ENCODE data around the gene BANF2. TPM values are rescaled to one million over a fixed set of nuclear protein-coding genes. Genes with fewer than 3 reads are reported as not detected.

Gene BANF2
- total and polyA plus RNA-seq, 4 donors = not detected

DNA sequence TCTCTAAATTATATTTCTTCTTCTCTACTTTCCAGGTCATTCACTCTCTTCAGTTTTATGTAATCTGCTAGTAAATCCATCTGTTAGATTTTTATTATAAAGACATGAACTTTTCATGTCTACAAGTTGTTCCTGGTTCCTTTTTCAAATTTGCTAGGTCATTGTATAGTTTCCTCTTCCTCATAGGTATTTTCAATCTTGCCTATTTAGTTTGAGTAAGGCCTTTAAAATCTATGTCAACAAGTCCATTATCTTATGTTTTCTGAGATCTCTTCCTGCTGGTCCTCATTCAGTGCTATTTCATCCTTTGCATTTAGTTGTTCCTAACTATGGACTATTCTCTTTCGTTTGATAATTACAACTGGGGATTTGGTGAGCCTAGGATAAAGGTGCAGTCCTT is 28.8 kb upstream of the BANF2 start:
- TF ChIP-seq EGR1 (IDR thresholded peaks at IDR 0.05; ENCODE audit: low read depth in 2 of 2) = no peak
- TF ChIP-seq YY1 (IDR thresholded peaks at IDR 0.05) = no peak
- TF ChIP-seq HNF4G (IDR thresholded peaks at IDR 0.05) = no peak
- no peak for TF ChIP-seq HNF4A (conservative IDR thresholded peaks at IDR 0.05)
- TF ChIP-seq REST (IDR thresholded peaks at IDR 0.05) = no peak
- no peak for TF ChIP-seq SP1 (IDR thresholded peaks at IDR 0.05)
- no peak for TF ChIP-seq NR2F2 (IDR thresholded peaks at IDR 0.05)
- TF ChIP-seq FOXA2 (IDR thresholded peaks at IDR 0.05) = no peak
- TF ChIP-seq FOXA1 (IDR thresholded peaks at IDR 0.05) = no peak
- TF ChIP-seq, protein P1, sequence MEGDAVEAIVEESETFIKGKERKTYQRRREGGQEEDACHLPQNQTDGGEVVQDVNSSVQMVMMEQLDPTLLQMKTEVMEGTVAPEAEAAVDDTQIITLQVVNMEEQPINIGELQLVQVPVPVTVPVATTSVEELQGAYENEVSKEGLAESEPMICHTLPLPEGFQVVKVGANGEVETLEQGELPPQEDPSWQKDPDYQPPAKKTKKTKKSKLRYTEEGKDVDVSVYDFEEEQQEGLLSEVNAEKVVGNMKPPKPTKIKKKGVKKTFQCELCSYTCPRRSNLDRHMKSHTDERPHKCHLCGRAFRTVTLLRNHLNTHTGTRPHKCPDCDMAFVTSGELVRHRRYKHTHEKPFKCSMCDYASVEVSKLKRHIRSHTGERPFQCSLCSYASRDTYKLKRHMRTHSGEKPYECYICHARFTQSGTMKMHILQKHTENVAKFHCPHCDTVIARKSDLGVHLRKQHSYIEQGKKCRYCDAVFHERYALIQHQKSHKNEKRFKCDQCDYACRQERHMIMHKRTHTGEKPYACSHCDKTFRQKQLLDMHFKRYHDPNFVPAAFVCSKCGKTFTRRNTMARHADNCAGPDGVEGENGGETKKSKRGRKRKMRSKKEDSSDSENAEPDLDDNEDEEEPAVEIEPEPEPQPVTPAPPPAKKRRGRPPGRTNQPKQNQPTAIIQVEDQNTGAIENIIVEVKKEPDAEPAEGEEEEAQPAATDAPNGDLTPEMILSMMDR (IDR thresholded peaks at IDR 0.05; ENCODE audit: low read depth, low read length, missing input control) = no peak
- no peak for TF ChIP-seq MAX (IDR thresholded peaks at IDR 0.05)
- TF ChIP-seq RAD21 (IDR thresholded peaks at IDR 0.05) = no peak
- no peak for TF ChIP-seq GABPA (IDR thresholded peaks at IDR 0.05 in 1 of 2, conservative IDR thresholded peaks at IDR 0.05 in 1 of 2)
- TF ChIP-seq, protein P2, sequence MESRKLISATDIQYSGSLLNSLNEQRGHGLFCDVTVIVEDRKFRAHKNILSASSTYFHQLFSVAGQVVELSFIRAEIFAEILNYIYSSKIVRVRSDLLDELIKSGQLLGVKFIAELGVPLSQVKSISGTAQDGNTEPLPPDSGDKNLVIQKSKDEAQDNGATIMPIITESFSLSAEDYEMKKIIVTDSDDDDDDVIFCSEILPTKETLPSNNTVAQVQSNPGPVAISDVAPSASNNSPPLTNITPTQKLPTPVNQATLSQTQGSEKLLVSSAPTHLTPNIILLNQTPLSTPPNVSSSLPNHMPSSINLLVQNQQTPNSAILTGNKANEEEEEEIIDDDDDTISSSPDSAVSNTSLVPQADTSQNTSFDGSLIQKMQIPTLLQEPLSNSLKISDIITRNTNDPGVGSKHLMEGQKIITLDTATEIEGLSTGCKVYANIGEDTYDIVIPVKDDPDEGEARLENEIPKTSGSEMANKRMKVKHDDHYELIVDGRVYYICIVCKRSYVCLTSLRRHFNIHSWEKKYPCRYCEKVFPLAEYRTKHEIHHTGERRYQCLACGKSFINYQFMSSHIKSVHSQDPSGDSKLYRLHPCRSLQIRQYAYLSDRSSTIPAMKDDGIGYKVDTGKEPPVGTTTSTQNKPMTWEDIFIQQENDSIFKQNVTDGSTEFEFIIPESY (IDR thresholded peaks at IDR 0.05) = no peak
- no peak for TF ChIP-seq JUND (IDR thresholded peaks at IDR 0.05)
- no peak for TF ChIP-seq ATF3 (IDR thresholded peaks at IDR 0.05)
- no peak for TF ChIP-seq TAF1 (conservative IDR thresholded peaks at IDR 0.05)
- no peak overlapping the region for H3K9ac ChIP-seq (ENCODE audit: low read depth in 1 of 2, low read length in 2 of 2)
- WGBS = 86% methylated on average over 1 of the region's 1 CpG
- H3K4me3 ChIP-seq (ENCODE audit: low read depth in 1 of 3, low read length in 3 of 3) = no peak overlapping the region
- H3K27ac ChIP-seq (ENCODE audit: low read depth in 1 of 2, low read length in 2 of 2) = no peak overlapping the region
- no peaks in the 10 kb centered on the region for H3K27me3 ChIP-seq (ENCODE audit: control insufficient read depth in 4 of 4, insufficient read depth in 4 of 4, low read length in 3 of 4)
- peaks cover 7 to 34% (median 22%) of the 10 kb centered on the region in 4 donors for H3K4me1 ChIP-seq (ENCODE audit: control insufficient read depth in 4 of 4, insufficient read depth in 4 of 4, low read length in 3 of 4)
- DNase-seq (ENCODE audit: low spot score) = no peak
- peaks cover 1 to 33% (median 21%) of the 10 kb centered on the region in 4 donors for H3K36me3 ChIP-seq (ENCODE audit: control insufficient read depth in 4 of 4, insufficient read depth in 3 of 4, low read depth in 1 of 4, low read length in 3 of 4)
- no peaks in the 10 kb centered on the region for H3K9me3 ChIP-seq (ENCODE audit: control insufficient read depth in 4 of 4, low read length in 3 of 4)

GRCh38 chr20:17671565-17671964 is 28.2 kb upstream of the BANF2 start:
- no peak overlapping the region for H3K27ac ChIP-seq (ENCODE audit: low read depth in 1 of 2, low read length in 2 of 2)

More at GRCh38 chr20:17671565-17671964, 28.2 kb upstream of the BANF2 start:
- no peak overlapping the region for H3K9ac ChIP-seq (ENCODE audit: low read depth in 1 of 2, low read length in 2 of 2)
- no peaks in the 10 kb centered on the region for H3K9me3 ChIP-seq (ENCODE audit: control insufficient read depth in 4 of 4, low read length in 3 of 4)
- no peaks in the 10 kb centered on the region for H3K27me3 ChIP-seq (ENCODE audit: control insufficient read depth in 4 of 4, insufficient read depth in 4 of 4, low read length in 3 of 4)
- peaks cover 7 to 39% (median 24%) of the 10 kb centered on the region in 4 donors for H3K4me1 ChIP-seq (ENCODE audit: control insufficient read depth in 4 of 4, insufficient read depth in 4 of 4, low read length in 3 of 4)
- no peak for TF ChIP-seq HNF4A (conservative IDR thresholded peaks at IDR 0.05)
- TF ChIP-seq MAX (IDR thresholded peaks at IDR 0.05) = no peak
- TF ChIP-seq JUND (IDR thresholded peaks at IDR 0.05) = no peak
- TF ChIP-seq TAF1 (conservative IDR thresholded peaks at IDR 0.05) = no peak
- no peak for TF ChIP-seq FOXA1 (IDR thresholded peaks at IDR 0.05)
- no peak for TF ChIP-seq YY1 (IDR thresholded peaks at IDR 0.05)
- peaks cover 4 to 36% (median 23%) of the 10 kb centered on the region in 4 donors for H3K36me3 ChIP-seq (ENCODE audit: control insufficient read depth in 4 of 4, insufficient read depth in 3 of 4, low read depth in 1 of 4, low read length in 3 of 4)
- H3K4me3 ChIP-seq (ENCODE audit: low read depth in 1 of 3, low read length in 3 of 3) = no peak overlapping the region
- WGBS = 72% methylated on average over 4 of the region's 4 CpGs
- no peak for DNase-seq (ENCODE audit: low spot score)

Measured in liver (tissue), 9 donors.